ENCODE results near the gene LRRK1. TPM values are rescaled to one million over a fixed set of nuclear protein-coding genes. Genes with fewer than 3 reads are reported as not detected.

The LRRK1 gene
- polyA plus RNA-seq, 12 donors = 3.9 to 12.8 (median 5.7) TPM; not detected in 1

DNA sequence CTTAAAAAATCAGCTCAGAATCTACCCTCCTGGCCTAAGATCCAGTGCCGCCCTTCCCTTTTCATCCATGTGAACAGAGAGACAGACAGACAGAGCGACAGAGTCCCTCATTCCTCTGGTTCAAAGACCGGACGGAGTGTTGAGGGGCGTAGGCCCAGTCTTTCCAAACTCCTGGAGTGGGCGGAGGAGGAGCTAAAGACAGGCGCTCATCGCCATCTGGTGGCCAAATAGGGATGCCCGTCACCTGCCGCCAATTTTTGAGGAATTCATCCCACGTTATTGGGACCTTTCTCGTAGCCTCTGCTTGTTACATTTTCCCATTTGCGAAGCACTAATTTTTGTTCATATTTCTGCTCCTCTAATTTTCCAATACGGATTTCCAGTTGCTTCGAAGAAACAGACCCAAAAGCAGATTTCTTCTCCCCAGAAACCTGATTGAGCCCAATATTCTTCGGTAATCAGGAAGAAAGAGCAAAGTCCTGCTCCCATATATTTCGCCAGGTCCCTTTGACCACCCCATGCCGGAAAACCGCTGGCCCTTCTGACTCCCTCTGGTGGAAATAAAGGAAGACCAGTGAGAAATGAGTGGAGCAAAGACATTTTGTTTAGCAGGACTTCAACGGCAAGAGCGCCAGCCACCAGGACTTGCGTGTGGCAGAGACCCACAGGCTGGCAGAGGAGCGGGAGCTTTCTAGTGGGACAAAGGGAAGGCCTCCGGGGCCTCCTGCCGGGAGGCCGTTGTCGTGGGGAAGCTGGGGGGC lies 88.0 kb downstream of the LRRK1 start:
- peak; percentile 88 for DNase-seq

DNA sequence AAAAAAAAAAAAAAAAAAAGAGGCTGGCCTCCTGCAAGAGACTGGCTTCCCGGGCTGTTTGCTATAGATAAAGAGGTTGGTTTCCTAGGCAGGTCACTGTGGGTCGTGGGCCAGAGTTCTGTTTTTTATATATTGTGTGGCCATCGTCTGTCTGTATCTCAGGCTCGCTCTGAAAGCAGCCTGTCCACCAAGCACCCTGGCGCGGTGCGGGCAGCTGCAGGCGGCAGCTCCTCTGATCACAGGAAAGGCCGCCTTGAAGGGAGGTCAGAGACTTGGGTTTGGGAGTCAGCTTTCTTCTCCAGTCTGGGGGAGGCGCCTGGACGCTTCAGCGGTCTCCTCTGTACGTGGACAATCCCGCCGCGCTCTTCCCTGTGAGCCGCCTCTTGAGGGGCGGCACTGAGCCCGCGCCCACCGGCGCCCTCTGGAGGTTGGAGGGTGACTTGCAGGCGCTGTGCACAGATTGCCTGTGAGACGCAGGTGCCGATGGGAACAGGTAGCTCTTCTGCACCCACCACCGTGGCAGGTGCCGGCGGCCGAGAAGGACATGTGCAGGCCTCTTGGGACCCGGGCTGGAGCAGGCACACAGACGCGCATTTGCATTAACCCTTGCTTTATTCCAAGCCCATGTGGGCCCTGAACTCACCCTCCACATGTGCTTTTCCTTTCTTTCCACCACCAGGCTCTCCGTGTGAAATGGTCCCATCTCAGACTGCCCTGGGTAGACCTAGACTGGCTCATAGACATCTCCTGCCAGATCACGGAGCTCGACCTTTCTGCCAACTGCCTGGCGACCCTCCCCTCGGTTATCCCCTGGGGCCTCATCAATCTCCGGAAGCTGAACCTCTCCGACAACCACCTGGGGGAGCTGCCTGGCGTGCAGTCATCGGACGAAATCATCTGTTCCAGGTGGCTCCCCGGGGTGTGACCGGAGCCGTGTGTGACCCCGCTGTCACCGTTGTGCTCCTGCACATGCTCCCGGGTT lies 89.3 kb downstream of the LRRK1 start:
- peak; percentile 79 for DNase-seq

DNA sequence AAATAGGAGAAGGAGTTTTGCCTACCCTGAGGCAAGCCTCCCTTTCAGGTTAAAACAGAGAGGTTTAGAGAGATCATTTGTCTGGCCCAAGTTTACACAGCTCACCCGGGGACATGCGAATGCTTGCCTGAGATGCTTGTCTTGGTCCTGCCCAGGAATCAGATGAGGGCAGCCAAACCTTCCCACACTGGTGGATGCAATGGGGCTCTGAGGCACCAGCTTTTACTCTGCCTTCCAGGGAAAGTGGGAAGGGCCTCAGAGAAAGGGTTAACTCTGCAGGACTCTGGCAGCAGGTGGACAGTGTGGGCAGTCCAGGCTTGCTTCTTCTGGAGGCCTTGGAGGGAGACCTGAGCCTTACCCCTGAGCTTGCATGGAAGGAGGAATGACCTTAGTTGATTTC lies 90.0 kb downstream of the LRRK1 start:
- DNase-seq = no peak

DNA sequence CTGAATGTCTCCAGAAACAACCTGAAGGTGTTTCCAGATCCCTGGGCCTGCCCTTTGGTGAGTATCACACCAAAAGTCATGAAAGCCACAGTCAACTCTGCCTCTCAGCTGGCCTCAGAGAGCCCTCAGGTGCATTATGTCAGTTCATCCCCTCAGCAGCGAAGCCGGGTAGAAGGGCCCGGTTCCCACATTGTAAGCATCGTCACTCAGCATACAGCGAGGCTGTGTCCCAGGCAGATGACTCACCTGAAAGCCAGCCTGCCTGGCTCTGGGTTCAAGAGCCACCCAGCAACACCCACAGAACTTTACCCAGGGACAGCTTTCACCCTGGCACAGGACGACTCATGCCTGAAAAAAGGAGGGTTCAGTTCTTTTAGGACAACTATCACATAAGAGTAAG lies 91.6 kb downstream of the LRRK1 start:
- no peak for DNase-seq

DNA sequence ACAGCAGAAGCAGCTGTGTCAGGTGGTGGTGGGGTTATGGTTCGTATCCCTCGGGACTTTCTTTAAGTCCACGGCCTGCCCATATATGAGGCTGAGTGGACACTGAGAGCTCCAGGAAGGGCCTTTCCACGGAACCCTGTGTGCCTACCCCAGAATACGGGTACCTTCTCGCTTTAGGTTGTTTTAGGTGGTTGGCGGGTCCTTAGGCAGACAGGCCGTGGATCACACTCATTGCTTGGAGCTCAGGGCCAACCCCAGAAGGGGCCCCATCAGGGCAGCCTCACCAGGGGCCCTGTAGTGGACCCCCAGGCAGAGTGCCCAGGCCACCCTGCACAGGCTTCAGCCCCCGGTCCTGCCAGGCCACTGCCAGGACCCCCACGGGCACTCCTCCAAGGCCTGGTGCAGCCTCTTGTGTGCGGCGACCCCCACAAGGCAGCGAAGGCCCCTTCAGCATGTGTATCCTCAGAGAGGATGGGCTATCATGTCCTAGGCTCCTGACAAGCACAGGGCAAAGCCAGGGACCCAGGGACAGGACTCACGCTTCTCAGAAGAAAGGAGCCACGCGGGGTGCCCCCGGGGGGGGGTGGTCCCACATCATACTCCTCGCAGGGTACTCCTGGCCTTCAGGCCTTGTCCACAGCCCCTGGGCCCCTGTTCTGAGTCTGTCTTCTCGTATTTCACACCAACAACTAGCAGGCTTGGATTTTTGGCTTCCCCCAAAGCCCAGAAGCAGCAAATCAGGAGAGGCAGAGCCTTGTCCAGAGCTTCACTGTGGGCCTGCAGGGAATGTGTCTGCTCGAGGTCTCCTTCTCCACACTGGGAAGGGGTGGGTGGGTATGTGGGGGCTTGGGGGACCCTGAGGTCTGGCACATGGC lies 93.4 kb downstream of the LRRK1 start:
- no peak for DNase-seq

DNA sequence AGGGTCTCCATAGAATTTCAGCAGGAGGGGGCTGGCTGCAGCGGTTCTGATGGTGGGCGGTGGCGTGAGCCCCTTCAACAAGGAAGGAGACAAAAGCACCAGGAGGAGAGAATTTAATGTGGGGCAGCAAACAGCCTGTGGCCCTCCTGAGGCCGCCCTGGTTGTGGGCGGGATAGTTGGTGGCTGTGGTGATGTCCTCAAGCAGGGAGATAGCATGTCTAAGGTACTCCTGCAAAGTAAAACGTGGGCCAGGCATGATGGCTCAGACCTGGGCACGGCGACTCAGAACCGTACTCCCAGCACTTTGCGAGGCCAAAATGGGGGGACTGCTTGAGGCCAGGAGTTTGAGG lies 94.0 kb downstream of the LRRK1 start:
- no peak for DNase-seq

DNA sequence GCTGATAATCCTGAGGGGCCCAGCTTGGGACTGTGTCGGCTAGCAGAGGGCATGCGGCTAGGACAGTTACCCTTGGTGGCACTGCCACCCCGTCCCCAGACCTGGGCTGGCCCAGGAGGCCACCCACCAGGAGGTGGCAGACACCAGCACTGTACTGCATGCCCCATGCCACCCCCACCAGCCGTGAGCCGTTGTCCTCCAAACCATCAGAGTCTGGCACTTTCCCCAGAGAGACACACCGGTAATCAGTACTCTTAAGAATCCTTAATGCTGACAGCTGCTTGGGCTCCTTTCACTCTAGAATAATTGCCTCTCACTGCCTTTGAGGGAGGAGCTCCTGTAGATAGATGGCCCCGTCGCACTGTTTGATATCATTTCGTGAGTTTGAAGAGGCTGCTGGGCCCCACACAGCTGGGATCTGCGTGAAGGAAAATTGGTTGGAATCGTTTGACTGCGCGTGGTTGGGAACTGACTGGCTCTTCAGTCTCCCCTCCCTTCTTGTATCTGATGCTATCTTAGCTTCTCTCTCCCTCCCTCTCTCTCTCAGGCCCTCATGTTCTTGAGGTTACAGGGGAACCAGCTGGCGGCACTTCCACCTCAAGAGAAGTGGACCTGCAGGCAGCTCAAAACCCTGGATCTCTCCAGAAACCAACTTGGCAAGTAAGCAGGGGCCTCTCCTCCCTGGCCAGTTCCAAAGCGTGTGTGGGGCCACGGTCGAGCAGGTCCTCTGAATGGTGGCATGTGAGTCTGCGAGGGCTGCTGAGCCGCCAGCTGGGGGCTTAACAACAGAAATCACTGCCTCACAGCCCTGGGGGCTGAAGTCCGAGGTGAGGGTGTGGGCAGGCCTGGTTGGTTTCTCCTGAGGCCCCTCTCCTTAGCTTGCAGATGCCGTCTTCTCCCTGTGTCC lies 94.9 kb downstream of the LRRK1 start:
- DNase-seq = no peak

DNA sequence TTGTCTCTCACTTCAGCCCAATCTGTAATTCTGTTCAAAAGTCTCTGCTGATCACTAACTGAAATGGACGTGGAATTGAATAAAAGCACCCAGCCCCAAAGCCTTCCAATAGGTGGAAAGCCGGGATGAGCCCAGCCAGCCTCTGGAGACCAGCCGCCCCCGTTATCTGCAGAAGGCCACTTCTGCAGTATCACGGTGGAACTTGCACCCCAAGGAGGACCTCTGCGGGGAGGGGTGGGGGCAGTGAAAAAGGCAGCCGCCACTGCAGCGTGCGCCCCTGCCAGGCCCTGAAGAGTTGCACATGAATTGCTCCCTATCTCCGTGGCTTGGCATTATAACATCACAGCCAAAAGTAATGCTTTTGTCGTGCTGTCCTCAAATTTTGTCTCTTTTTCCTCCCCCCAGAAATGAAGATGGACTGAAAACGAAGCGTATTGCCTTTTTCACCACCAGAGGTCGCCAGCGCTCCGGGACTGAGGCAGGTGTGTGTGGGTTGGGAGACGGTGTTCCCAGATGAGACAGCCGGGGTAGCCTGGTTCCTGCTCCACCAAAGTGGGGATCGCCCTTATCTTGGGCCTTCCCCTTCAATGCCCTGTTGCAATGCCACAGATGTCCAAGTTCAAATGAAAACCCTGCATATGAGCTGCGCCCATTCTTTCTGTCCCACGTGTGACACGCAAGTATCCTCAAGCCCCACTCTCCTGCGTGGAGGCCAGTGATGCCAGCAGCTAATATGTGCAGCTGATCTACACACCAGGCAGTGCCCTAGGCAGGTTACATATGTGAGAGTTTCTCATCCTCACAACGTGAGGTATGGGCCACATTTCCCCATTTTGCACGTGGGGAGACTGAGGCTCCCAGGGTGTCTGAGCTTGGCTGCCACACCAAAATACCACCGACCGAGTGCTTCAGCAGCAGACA lies 96.0 kb downstream of the LRRK1 start:
- DNase-seq = peak; percentile 81

DNA sequence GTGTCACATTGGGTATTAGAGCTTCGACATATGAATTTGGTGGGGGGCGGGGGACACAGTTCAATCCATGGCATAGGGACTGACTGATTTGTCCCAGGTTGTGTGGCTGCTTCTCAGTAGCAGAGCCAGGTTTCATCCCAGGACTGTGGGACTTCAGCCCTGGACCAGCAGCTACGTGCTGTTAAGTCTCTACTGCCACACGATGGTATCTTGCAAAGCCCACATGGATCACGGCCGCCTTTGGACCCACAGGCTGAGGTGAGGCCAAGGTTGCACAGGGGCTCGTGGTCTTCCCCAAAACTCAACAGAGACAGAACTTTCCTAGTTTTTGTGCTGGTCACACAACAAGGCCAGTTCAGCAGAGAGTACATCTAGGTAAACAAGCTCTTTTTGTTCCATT lies 97.4 kb downstream of the LRRK1 start:
- no peak for DNase-seq

DNA sequence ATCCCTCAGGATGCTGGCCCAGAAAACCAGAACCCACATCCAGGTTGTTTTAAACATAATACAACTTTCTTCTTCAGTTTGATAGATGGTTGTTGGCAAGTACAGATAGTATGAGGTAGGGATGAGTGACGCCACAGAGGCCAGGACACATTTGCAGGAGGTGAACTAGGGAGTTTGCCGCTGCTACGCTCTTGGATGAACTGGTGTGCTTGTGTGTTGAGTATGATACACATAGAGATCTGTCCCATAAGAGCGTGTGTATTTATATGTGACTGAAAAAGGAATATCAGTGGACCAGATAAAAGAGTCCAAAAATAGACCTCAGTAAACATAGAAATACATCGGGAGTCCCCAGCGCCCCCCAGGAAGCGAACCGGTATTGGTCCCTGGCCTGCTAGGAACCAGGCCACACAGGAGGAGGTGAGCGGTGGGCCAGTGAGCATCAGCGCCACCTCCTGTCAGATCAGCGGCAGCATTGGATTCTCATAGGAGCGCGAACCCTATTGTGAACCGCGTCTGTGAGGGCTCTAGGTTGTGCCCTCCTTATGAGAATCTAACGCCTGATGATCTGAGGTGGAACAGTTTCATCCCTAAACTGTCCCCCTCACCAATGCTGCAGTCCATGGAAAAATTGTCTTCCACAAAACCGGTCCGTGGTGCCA lies 98.1 kb downstream of the LRRK1 start:
- DNase-seq = no peak

DNA sequence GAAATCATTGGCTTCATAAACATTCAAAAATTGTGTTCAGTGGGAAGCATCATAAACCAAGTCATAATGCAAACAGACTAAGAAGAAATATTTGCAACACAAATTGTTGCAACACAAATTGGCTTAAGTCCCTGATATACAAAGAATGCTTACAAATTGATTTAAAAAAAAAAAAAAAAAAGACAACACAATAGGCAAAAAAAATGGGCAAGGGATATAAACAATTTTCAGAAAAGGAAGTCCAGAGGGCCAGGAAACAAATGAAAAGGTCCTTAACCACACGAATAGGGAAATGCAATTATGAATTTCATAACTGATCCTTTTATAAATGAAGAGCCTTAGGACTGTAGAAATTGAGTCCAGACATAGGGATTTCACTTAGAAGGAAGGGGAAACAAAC lies 98.9 kb downstream of the LRRK1 start:
- DNase-seq = no peak

DNA sequence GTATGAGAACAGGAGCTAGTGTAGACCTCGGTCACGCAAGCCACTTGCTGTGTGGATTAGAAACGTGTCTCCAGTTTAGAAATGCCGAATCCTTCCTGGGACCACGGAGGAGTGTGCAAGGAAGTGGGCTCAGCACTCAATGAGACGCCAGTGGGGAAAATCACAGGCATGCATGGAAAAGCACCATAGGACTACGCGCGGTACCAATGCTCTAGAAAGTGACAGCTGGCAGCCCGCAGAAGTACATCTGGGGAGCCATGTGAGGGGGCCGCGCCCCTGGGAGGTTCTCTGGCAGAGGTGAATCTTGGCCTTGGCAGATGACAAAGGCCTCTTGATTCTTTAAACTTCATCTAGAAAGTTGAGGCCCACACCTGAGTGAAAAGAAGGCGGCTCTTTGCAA lies 99.3 kb downstream of the LRRK1 start:
- no peak for DNase-seq

DNA sequence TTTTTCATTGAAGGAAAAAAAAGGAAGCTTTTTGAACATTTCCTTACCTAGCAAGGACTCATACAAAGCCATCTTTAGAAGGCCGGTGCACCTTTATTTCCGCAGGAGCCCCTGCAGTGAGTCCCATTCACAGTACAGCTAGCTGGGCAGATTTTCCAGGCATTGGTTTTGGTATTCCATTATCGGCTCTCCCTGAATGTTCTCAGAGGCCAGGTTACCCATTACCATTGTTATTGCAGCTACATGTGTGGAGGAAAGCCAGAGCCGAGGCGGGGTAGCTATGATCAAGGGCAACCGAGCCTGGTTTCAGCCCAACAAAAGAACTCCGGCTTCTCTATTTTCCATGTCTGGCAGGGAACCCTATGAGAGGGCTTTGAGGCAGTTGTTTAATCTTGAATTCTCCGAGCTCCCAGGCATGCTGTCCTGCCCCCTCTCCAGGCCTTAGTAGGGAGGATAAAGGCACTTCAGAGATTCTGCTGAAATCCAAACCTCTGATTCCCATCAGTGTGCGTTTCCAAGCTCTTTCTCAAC lies 100.3 kb downstream of the LRRK1 start:
- no peak for DNase-seq

DNA sequence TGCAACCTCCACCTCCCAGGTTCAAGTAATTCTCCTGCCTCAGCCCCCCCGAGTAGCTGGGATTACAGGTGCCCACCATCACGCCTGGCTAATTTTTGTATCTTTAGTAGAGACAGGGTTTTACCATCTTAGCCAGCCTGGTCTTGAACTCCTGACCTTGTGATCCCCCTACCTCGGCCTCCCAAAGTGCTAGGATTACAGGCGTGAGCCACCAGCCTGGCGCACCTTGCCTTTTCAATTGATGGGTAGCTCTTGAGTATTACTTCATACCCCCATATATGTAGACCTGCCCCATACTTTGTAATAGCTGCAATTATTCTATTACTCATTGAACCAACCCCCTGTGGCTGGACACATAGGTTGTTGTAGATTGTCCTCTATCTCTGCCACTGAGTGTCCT lies 101.3 kb downstream of the LRRK1 start:
- no peak for DNase-seq

DNA sequence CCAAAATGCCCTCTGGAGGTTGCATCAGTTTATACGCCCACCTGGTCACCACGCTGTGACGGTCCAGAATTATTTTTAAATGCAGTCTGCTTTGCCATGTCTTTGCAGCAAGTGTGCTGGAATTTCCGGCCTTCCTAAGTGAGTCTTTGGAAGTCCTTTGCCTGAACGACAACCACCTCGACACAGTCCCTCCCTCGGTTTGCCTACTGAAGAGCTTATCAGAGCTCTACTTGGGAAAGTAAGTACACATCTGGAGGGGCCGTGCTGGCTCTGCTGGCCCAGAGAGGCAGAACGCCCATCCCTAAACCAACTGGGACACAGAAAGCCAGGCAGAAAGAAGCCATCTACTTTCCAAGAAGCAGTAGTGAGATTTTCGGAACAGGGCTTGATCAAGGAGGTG lies 101.8 kb downstream of the LRRK1 start:
- DNase-seq = no peak

DNA sequence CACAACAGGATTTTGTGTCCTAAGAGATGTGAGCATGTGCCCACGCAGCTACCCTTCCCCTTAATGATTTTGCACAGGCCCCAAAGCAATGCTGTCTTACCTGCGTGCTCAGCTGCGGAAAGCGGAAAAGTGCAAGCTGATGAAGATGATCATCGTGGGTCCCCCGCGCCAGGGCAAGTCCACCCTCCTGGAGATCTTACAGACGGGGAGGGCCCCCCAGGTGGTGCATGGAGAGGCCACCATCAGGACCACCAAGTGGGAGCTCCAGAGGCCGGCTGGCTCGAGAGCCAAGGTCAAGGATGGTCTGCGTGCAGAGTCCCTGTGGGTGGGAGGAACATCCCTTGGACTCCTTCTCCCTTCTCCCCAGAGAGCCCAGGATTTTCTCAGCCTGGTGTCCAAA lies 103.1 kb downstream of the LRRK1 start:
- no peak for DNase-seq

DNA sequence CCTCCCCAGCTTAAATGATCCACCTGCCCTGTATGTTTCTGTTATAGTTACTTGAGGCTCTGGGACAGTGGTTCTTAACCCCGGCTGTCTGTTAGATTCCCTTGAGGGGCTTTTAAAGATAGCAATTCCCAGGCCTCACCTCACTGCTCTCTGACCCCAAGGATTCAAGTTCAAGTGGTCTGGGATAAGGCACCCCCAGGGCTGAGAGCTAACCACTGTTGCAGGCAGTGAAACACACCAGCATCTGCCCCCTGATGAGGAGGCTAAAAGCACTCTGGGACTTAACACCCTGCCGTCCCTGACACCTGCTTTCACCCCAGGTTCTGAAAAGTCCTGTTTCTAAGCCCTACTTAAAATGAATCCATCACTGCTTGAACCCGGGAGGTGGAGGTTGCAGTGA lies 103.7 kb downstream of the LRRK1 start:
- no peak for DNase-seq

DNA sequence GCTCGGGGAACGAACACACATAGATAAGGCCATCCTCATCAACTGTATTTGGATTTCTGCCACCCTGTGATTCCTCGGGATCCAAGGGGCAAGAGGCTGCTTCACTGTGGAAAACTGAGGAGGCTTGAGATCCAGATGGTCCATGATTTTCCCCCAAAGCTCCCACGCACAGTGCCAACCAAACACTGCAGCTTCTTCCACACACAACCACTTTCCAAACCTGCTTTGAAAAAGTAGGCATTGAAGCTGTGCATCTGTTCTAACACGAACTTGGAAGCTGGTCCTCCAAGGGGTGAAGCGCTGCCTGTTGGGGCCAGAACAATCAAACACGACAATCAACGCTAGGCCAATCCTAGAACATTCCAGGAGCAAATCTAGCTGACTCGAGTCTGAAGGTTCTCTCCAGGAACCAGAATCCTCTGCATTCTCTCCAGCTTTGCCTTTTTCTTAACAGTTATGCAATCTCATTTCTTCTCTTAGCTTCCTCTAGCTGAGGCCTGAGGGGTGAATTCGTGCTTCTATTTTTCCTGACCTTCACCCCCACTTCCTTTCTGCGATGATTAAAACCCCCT lies 104.4 kb downstream of the LRRK1 start:
- DNase-seq = no peak
